ENCODE data around the gene DTX1. TPM values are rescaled to one million over a fixed set of nuclear protein-coding genes. Genes with fewer than 3 reads are reported as not detected.
"Not testable (repeated sequence)": the region's sequence is repeated elsewhere in the genome, so short reads cannot be mapped to it uniquely, and the experiment has no call there.

DTX1 gene
- total RNA-seq, 2 experiments from 2014 or later, result 0.15 to 0.25 TPM

- H3K27ac Mint-ChIP-seq, result no peak overlapping the region
- H3K27me3 Mint-ChIP-seq, result no peaks in the 10 kb centered on the region
- H3K36me3 Mint-ChIP-seq (ENCODE audit: low read depth), result no peaks in the 10 kb centered on the region
- no peak overlapping the region for H3K4me3 Mint-ChIP-seq
- ChIA-PET CTCF (interaction anchor here (0.6 to 0.7 kb wide), 2 partner anchors 30 to 248 kb away, joined by 3 read pairs; no protein-coding TSS in a partner anchor), POLR2A (no interaction called here)
- H3K9me3 Mint-ChIP-seq, result no peaks in the 10 kb centered on the region
- DNase-seq, result no peak
- H3K4me1 Mint-ChIP-seq, result peaks cover 6% of the 10 kb centered on the region
These were observed 52.8 kb downstream of the DTX1 start for GRCh38 chr12:113109360-113109759.

DNA sequence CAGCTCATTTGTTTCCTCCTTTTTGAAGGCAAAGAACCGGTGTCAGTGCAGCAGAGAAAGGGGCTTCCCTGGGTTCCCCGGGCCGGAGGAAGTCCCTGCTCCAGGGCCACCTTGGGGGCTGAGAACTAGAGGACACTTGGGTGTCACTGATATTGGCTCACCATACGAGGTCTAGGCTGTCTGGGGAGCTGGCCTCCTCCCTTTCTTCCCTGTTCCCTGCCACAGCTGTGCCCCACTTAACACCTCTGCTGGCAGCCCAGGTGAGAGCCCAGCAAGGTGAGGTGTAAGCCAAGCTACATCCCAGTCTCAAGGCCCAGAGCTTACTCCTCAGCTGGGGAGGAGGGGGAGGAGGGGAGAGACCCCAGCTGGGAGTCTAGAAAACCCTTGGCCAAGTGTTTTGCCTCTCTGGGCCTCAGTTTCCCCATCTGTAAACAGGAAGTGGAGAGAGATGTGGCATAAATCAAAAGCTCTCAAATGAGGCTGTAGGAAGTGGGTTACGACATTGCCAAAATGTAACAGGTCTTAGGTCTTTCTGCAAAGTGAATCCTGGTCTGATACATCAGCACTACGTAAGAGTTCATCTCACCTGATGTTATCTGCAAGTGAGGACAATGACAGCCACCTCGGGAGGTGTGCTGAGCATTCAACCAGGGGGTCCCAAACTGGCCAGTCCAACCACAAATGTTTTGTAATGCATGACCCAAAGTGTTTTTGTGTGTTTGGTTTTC lies 53.5 kb downstream of the DTX1 start:
- no peak for DNase-seq
- Mint-ChIP-seq H3K9me3 (no peaks in the 10 kb centered on the region), H3K36me3 (ENCODE audit: low read depth) (no peaks in the 10 kb centered on the region), H3K4me1 (peaks cover 6% of the 10 kb centered on the region), H3K4me3 (no peak overlapping the region), H3K27ac (no peak overlapping the region), H3K27me3 (no peaks in the 10 kb centered on the region)
- ChIA-PET CTCF (interaction anchor here (0.7 kb wide), 1 partner anchor 249 kb away, joined by 3 read pairs; no protein-coding TSS in a partner anchor), POLR2A (no interaction called here)

DNA sequence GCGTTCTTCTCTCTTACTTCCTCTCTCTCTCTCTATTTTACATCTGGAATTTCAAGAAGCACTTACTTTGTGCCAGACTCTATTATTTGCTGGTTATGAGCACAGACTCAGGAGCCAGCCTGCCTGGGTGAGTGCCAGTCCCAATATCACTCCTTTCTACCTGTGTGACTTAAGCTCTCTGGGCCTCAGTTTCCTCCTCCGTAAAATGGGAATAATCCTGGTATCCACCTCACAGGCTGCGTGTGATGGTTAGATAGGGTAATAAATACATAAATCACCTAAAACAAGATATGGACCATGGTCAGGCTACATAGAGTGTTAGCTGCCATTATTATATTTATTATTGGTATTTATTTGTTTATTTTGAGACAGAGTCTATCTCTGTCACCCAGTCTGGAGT lies 54.7 kb downstream of the DTX1 start:
- H3K36me3 Mint-ChIP-seq (ENCODE audit: low read depth), result no peaks in the 10 kb centered on the region
- H3K4me3 Mint-ChIP-seq, result no peak overlapping the region
- H3K27ac Mint-ChIP-seq, result no peak overlapping the region
- H3K4me1 Mint-ChIP-seq, result peaks cover 6% of the 10 kb centered on the region
- ChIA-PET CTCF (interaction anchor here (0.9 kb wide), 1 partner anchor 20 kb away, joined by 4 read pairs; no protein-coding TSS in a partner anchor), POLR2A (no interaction called here)
- DNase-seq, result no peak
- no peaks in the 10 kb centered on the region for H3K9me3 Mint-ChIP-seq
- no peaks in the 10 kb centered on the region for H3K27me3 Mint-ChIP-seq

DNA sequence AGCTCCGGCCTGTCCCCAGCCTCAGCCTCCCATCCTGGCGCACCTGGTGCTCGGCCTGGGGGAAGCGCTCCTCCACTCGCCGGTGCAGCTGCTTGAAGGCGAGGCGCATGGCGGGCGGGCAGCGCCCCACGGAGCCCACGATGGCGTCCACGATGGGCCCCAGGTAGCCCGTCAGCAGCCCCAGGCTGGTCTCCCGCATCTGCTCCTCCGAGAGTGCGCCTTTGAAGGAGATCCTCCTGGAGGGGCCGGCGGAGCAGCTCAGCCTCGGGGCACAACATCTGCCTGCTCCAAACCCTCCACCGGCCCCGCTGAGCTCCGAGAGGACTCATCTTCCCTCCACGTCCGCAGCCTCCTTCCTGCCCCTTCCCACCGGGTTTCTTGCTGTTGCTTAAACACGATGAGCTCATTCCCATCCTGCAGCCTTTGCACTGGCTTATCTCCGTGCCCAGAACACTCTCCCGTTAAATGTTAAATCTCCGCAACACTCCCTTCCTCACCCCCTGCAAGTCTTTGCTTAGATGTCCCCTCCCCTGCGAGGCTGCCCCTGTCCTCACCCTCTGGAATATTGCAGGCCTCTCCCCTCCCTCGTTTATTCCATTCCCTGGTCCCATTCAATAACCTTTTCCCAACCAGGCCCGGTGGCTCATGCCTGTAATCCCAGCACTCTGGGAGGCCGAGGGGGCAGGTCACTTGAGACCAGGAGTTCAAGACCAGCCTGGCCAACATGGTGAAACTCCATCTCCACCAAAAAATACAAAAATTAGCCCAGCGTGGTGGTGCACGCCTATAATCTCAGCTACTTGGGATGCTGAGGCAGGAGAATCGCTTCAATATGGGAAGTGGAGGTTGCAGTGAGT lies 55.7 kb downstream of the DTX1 start:
- peaks cover 6% of the 10 kb centered on the region for H3K4me1 Mint-ChIP-seq
- no peak overlapping the region for H3K4me3 Mint-ChIP-seq
- no peak for DNase-seq
- no peaks in the 10 kb centered on the region for H3K9me3 Mint-ChIP-seq
- ChIA-PET POLR2A (no interaction called here), CTCF (interaction anchor here (0.9 kb wide), 1 partner anchor 19 kb away, joined by 4 read pairs; no protein-coding TSS in a partner anchor)
- H3K27me3 Mint-ChIP-seq, result no peaks in the 10 kb centered on the region
- H3K36me3 Mint-ChIP-seq (ENCODE audit: low read depth), result no peaks in the 10 kb centered on the region
- H3K27ac Mint-ChIP-seq, result no peak overlapping the region

DNA sequence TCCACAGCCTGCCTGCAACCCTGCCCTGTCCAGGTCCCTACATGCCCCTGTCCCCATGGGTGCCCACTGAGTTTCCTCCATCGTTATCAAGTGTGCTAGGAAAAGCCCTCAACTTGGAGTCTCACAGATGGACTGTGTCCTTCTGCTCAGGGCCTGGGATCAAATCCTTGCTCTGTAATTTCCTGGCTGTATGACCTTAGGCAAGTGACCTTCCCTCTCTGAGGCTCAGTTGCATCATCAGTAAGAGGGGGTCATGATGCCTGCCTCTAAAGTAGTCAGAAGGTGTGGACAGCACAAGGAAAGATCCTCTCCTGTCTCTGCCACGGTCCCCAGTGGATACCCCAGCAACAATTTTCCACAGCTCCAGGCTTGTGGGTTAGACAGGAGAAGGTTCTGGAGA lies 56.9 kb downstream of the DTX1 start:
- no peaks in the 10 kb centered on the region for H3K27me3 Mint-ChIP-seq
- POLR2A ChIA-PET, result no interaction called here
- H3K4me3 Mint-ChIP-seq, result no peak overlapping the region
- no peaks in the 10 kb centered on the region for H3K36me3 Mint-ChIP-seq (ENCODE audit: low read depth)
- CTCF ChIA-PET, result interaction anchor here (1.2 to 1.3 kb wide), 2 partner anchors 13 to 22 kb away, joined by 3 read pairs; partner anchors contain the start of gene RASAL1
- DNase-seq, result no peak
- H3K27ac Mint-ChIP-seq, result no peak overlapping the region
- no peaks in the 10 kb centered on the region for H3K9me3 Mint-ChIP-seq
- peaks cover 6% of the 10 kb centered on the region for H3K4me1 Mint-ChIP-seq

- no peak for DNase-seq
- Mint-ChIP-seq H3K36me3 (ENCODE audit: low read depth) (no peaks in the 10 kb centered on the region), H3K27ac (no peak overlapping the region), H3K27me3 (no peaks in the 10 kb centered on the region), H3K4me3 (no peak overlapping the region), H3K4me1 (peaks cover 6% of the 10 kb centered on the region), H3K9me3 (no peaks in the 10 kb centered on the region)
- ChIA-PET POLR2A (no interaction called here), CTCF (interaction anchor here (0.7 to 1.3 kb wide), 4 partner anchors 12 to 30 kb away, joined by 3 read pairs; partner anchors contain the start of gene RASAL1)
These were observed 58.1 kb downstream of the DTX1 start for GRCh38 chr12:113114447-113115178.

DNA sequence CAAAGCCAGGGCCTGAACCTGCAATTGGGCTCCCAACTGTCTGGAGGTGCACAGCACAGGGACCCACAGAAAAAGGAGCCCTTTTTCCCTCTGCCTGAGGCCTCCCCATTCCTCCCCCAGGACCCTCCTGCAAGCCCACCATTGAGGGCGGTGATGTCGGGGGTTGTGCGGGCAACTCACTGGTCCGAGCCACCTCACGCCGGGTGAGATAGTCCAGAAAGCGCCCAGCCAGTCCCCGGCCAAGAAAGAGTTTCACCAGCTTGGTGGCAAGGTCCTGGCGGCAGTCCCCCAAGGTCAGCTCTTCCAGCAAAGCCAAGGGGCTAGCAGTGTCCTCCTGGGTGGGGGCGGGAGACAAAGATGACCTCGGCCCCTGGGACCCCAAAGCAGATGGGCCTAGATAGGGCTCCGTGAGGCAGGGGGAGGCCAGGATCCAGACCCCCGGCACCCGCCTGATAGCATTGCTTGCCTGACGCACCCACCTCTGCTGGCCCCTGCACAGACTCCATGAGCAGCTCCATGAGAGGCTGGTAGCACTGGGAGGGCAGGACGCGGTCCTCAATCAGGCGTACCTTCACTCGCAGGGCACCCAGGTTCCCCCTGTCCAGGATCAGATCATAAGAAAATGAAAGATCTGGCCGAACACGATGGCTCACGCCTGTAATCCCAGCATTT lies 59.1 kb downstream of the DTX1 start:
- H3K27me3 Mint-ChIP-seq, result no peaks in the 10 kb centered on the region
- CTCF ChIA-PET, result interaction anchor here (1.0 kb wide), 1 partner anchor 29 kb away, joined by 3 read pairs; no protein-coding TSS in a partner anchor
- no peak overlapping the region for H3K27ac Mint-ChIP-seq
- no peaks in the 10 kb centered on the region for H3K4me1 Mint-ChIP-seq
- H3K36me3 Mint-ChIP-seq (ENCODE audit: low read depth), result no peaks in the 10 kb centered on the region
- POLR2A ChIA-PET, result no interaction called here
- no peaks in the 10 kb centered on the region for H3K9me3 Mint-ChIP-seq
- H3K4me3 Mint-ChIP-seq, result no peak overlapping the region
- DNase-seq, result no peak

DNA sequence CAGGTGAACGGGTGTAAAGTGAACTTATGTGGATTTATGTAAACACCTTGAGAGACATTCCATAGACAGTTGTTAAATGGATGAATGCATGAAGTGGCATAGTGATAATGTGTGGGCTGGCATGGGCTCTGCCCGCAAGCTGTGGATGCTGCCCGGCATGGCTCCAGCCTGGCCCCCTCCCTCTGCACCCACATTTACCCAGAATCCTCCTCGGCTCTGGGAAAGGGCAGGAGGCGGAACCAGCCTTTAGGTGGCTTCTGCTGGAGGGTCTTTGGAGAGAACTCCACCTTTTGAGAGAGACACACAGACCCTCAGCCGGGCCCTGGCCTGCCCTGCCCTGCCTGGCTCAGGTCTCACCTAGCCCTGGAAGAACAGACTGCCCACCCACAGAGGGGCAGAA lies 60.3 kb downstream of the DTX1 start:
- CTCF ChIA-PET, result no interaction called here
- DNase-seq, result no peak
- POLR2A ChIA-PET, result no interaction called here
- no peaks in the 10 kb centered on the region for H3K9me3 Mint-ChIP-seq
- no peak overlapping the region for H3K27ac Mint-ChIP-seq
- H3K36me3 Mint-ChIP-seq (ENCODE audit: low read depth), result no peaks in the 10 kb centered on the region
- no peak overlapping the region for H3K4me3 Mint-ChIP-seq
- H3K27me3 Mint-ChIP-seq, result no peaks in the 10 kb centered on the region
- H3K4me1 Mint-ChIP-seq, result no peaks in the 10 kb centered on the region

GRCh38 chr12:113117684-113118083 lies 61.2 kb downstream of the DTX1 start:
- H3K4me3 Mint-ChIP-seq; H3K4me1 Mint-ChIP-seq; H3K9me3 Mint-ChIP-seq; DNase-seq; H3K27me3 Mint-ChIP-seq; H3K27ac Mint-ChIP-seq; H3K36me3 Mint-ChIP-seq (ENCODE audit: low read depth); CTCF ChIA-PET; POLR2A ChIA-PET: not testable (repeated sequence)

GRCh38 chr12:113118142-113118541 lies 61.6 kb downstream of the DTX1 start:
- Mint-ChIP-seq H3K9me3 (peaks cover 3% of the 10 kb centered on the region), H3K27me3 (no peaks in the 10 kb centered on the region), H3K4me1 (no peaks in the 10 kb centered on the region), H3K36me3 (ENCODE audit: low read depth) (peaks cover 2% of the 10 kb centered on the region), H3K27ac (no peak overlapping the region), H3K4me3 (no peak overlapping the region)
- no peak for DNase-seq
- ChIA-PET POLR2A (no interaction called here), CTCF (no interaction called here)

DNA sequence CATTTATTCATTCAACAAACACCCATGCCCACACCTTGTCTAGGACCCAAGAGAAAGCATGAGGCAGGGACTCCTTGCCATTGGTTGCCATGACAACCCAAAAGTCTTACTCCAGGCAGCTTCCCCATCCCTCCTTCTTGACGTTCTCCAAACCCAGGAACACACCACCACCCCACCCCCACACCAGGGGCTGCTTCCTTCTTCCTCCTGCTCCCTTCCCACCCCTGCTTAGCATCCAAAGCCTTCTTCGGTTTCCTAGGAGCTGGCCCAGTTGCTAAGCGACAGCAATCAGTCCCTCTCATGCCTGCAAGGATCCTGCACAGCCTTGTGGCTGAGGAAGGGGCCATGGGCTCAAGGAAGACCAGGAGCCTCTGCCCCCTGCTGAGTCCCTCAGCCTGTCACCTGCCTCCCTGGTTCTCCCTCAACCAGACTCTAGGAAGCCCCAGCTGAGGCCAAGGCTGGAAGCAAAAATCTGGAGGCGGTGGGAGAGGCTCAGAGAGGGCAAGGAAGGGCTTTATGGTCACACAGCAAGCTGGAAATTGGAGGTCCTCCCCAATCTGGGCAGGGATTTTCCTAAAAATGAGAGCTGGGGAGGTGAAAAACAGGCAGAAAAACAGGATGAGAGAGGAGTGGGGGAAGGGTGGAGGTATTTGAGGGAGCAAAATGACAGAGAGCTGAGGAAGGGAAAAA lies 63.6 kb downstream of the DTX1 start:
- Mint-ChIP-seq H3K4me3 (no peak overlapping the region), H3K27ac (no peak overlapping the region), H3K4me1 (no peaks in the 10 kb centered on the region), H3K9me3 (peaks cover 3% of the 10 kb centered on the region), H3K36me3 (ENCODE audit: low read depth) (peaks cover 2% of the 10 kb centered on the region), H3K27me3 (no peaks in the 10 kb centered on the region)
- ChIA-PET CTCF (interaction anchor here (1.0 kb wide), 1 partner anchor 14 kb away, joined by 4 read pairs; no protein-coding TSS in a partner anchor), POLR2A (no interaction called here)
- DNase-seq, result no peak

All from activated CD4-positive, alpha-beta T cell treated with anti-CD3 and anti-CD28 coated beads, Interleukin-2, amount 10 ng/mL, durations not matched to agents 7 days and 5 days (primary cell).